Measurements from ENCODE around the gene UPK3A.
A peak's percentile ranks its signal among the peaks of the same experiment; 100 is the strongest.

UPK3A gene

GRCh38 chr22:45284705-45285262 is at the start of gene UPK3A:
TSS of gene UPK3A (plus strand) at chr22:45284949. CDS start at chr22:45285014, 65 bp downstream.
- no peak for DNase-seq (ENCODE audit: low read depth)

GRCh38 chr22:45235101-45235777 is 49.5 kb upstream of the UPK3A start:
- DNase-seq (ENCODE audit: low read depth), result no peak

- DNase-seq (ENCODE audit: low read depth), result no peak
Measured at GRCh38 chr22:45235851-45236342, 48.9 kb upstream of the UPK3A start.

- DNase-seq (ENCODE audit: low read depth), result no peak
Measured at GRCh38 chr22:45237065-45237990, 47.4 kb upstream of the UPK3A start.

- no peak for DNase-seq (ENCODE audit: low read depth)
Measured at GRCh38 chr22:45238076-45238956, 46.4 kb upstream of the UPK3A start.

GRCh38 chr22:45238957-45239680 is 45.6 kb upstream of the UPK3A start:
- no peak for DNase-seq (ENCODE audit: low read depth)

GRCh38 chr22:45239681-45240051 is 45.1 kb upstream of the UPK3A start:
- no peak for DNase-seq (ENCODE audit: low read depth)

GRCh38 chr22:45240104-45240809 is 44.5 kb upstream of the UPK3A start:
- DNase-seq (ENCODE audit: low read depth), result no peak

GRCh38 chr22:45240810-45241631 is 43.7 kb upstream of the UPK3A start, which contains the start of gene KIAA0930:
TSS of gene KIAA0930 (minus strand) at chr22:45240894. CDS start at chr22:45240703, 191 bp downstream.
- peak; percentile 44 for DNase-seq (ENCODE audit: low read depth)

- DNase-seq (ENCODE audit: low read depth), result no peak
Measured at GRCh38 chr22:45242778-45243191, 42.0 kb upstream of the UPK3A start.

- no peak for DNase-seq (ENCODE audit: low read depth)
Measured at GRCh38 chr22:45244916-45245315, 39.8 kb upstream of the UPK3A start.

GRCh38 chr22:45246060-45246985 is 38.4 kb upstream of the UPK3A start:
- peak; percentile 97 for DNase-seq (ENCODE audit: low read depth)

GRCh38 chr22:45248832-45249561 is 35.8 kb upstream of the UPK3A start:
- no peak for DNase-seq (ENCODE audit: low read depth)

GRCh38 chr22:45251825-45252224 is 32.9 kb upstream of the UPK3A start:
- DNase-seq (ENCODE audit: low read depth), result no peak

GRCh38 chr22:45253039-45253641 is 31.6 kb upstream of the UPK3A start:
- no peak for DNase-seq (ENCODE audit: low read depth)

GRCh38 chr22:45254388-45254787 is 30.4 kb upstream of the UPK3A start:
- no peak for DNase-seq (ENCODE audit: low read depth)

GRCh38 chr22:45254789-45255278 is 29.9 kb upstream of the UPK3A start:
- no peak for DNase-seq (ENCODE audit: low read depth)
